Measurements from ENCODE around the gene NCKIPSD. TPM values are rescaled to one million over a fixed set of nuclear protein-coding genes. Genes with fewer than 3 reads are reported as not detected.

NCKIPSD gene
- total RNA-seq, 6 experiments from 2014 or later: 6.8 to 27.3 (median 12.3) TPM

GRCh38 chr3:48635222-48636021 lies 50.3 kb downstream of the NCKIPSD start, which contains the start of gene SLC26A6:
Gene SLC26A6, minus strand, starts transcription at chr3:48635461. Its CDS starts 68 bp downstream, at chr3:48635393.
- ATAC-seq (peak; percentile 97 to 99 (median 97)), DNase-seq (peak; percentile 98 to 99 (median 98))
- peak; percentile 76 for TF ChIP-seq POLR2A (IDR thresholded peaks at IDR 0.05)
- TF ChIP-seq CTCF (IDR thresholded peaks at IDR 0.05): peak; percentile 26 to 47 (median 44)
- Histone ChIP-seq H3K4me3 (peak within 1 kb of the TSS; percentile 66 to 95 (median 93)), H3K36me3 (no peaks in the 10 kb centered on the region), H3K27me3 (no peaks in the 10 kb centered on the region), H3K9me3 (no peaks in the 10 kb centered on the region), H3K27ac (peak within 1 kb of the TSS; percentile 44 to 62 (median 48)), H3K4me1 (peaks cover 0 to 11% (median 0%) of the 10 kb centered on the region in 4 donors)
- intact Hi-C loops (cut with DNase I): no loop called here
- WGBS (ENCODE audit: insufficient coverage, low coverage, low lambda C conversion rate, missing lambda C conversion rate): 2% methylated on average over 25 of the region's 68 CpGs

- Histone ChIP-seq H3K9me3 (no peaks in the 10 kb centered on the region), H3K36me3 (peaks cover 0 to 4% (median 0%) of the 10 kb centered on the region in 4 donors), H3K27ac (peak overlapping the region; percentile 19 to 50 (median 44)), H3K4me1 (peaks cover 0 to 11% (median 0%) of the 10 kb centered on the region in 4 donors), H3K4me3 (peak overlapping the region; percentile 66 to 95 (median 93)), H3K27me3 (no peaks in the 10 kb centered on the region)
- intact Hi-C loops (cut with DNase I): no loop called here
- ATAC-seq: peak; percentile 58 to 67 (median 62)
- no CpG with 5 or more reads among the region's 30 CpGs for WGBS (ENCODE audit: insufficient coverage, low coverage, low lambda C conversion rate, missing lambda C conversion rate)
- no peak for TF ChIP-seq CTCF (IDR thresholded peaks at IDR 0.05)
- TF ChIP-seq POLR2A (IDR thresholded peaks at IDR 0.05): no peak
- peak; percentile 70 to 74 (median 73) for DNase-seq
Observed at GRCh38 chr3:48634661-48635221, 51.0 kb downstream of the NCKIPSD start.

- H3K4me1 ChIP-seq: peaks cover 0 to 11% (median 0%) of the 10 kb centered on the region in 4 donors
- no peaks in the 10 kb centered on the region for H3K9me3 ChIP-seq
- peaks cover 0 to 7% (median 0%) of the 10 kb centered on the region in 4 donors for H3K36me3 ChIP-seq
- WGBS (ENCODE audit: insufficient coverage, low coverage, low lambda C conversion rate, missing lambda C conversion rate): no CpG with 5 or more reads among the region's 2 CpGs
- ATAC-seq: no peak
- intact Hi-C loops (cut with DNase I): no loop called here
- TF ChIP-seq CTCF (IDR thresholded peaks at IDR 0.05) (no peak), POLR2A (IDR thresholded peaks at IDR 0.05) (no peak)
- H3K4me3 ChIP-seq: no peak overlapping the region
- DNase-seq: no peak
- H3K27ac ChIP-seq: no peak overlapping the region
- no peaks in the 10 kb centered on the region for H3K27me3 ChIP-seq
Observed at GRCh38 chr3:48633743-48634142, 52.0 kb downstream of the NCKIPSD start.

DNA sequence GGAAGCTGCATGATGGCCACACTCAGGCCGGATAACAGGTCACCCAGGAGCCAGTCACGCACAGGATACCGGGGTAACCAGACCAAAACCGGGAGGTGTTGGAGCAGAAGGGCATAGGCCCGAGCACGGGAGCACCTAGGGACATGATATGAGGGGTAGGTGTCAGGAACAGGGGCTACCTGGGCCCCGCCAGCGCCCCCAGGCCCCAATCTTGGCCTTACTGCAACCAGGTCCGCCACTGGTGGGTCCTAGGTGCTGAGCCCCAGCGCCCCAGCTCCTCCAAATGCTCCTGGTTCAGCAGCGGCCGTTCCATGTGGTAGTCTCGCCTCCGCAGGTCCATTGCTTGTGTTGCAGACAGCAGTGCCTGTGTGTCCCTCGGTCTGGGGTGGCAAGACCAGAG lies 52.5 kb downstream of the NCKIPSD start:
- DNase-seq: no peak
- H3K27me3 ChIP-seq: no peaks in the 10 kb centered on the region
- 100% methylated on average over 4 of the region's 15 CpGs for WGBS (ENCODE audit: insufficient coverage, low coverage, low lambda C conversion rate, missing lambda C conversion rate)
- H3K4me1 ChIP-seq: peaks cover 0 to 11% (median 0%) of the 10 kb centered on the region in 4 donors
- H3K4me3 ChIP-seq: no peak overlapping the region
- H3K36me3 ChIP-seq: peaks cover 0 to 7% (median 0%) of the 10 kb centered on the region in 4 donors
- no peak overlapping the region for H3K27ac ChIP-seq
- no peak for ATAC-seq
- no peak for TF ChIP-seq CTCF (IDR thresholded peaks at IDR 0.05)
- no peak for TF ChIP-seq POLR2A (IDR thresholded peaks at IDR 0.05)
- no peaks in the 10 kb centered on the region for H3K9me3 ChIP-seq
- intact Hi-C loops (cut with DNase I): no loop called here

Measured in right lobe of liver (tissue), 6 donors.